HepG2 (cell line): ENCODE results near the gene RNF149. TPM values are rescaled to one million over a fixed set of nuclear protein-coding genes. Genes with fewer than 3 reads are reported as not detected.

Experiments
- ATAC-seq: fragments of 200-7000 bp; cut with Tn5 transposase; 3 replicates; pipeline ENCODE4 v1.9.1; 2020; ENCODE audit warnings: mild to moderate bottlenecking, moderate library complexity
- BruUV-seq: library from RNA; stranded (reverse); fragments of 400-500 nt; replicated peaks from 2 replicates; lab custom pipeline; 2021; lab: Mats Ljungman, UMichigan
- CTCF ChIA-PET: fragments of 300-600 bp; formaldehyde crosslinking; extraction: SDS; loops from one replicate; lab custom pipeline; 2021; ENCODE audit warnings: low total read pairs, inconsistent platforms, low intra/inter-chr PET ratio; lab: Yijun Ruan, JAX
- POLR2A ChIA-PET: fragments of 350-600 bp; sonication (Branson Sonifier 250); formaldehyde crosslinking; loops from one replicate; lab custom pipeline; 2020; ENCODE audit warnings: antibody characterized with exemption, inconsistent platforms; lab: Yijun Ruan, JAX
- DNase-seq: peaks from one replicate; pipeline ENCODE4 v3.0.0-alpha.2; 2015; ENCODE audit warnings: low spot score
- FAIRE-seq: peaks from 3 replicates; lab custom pipeline; 2011; peaks lifted over from hg19 to GRCh38; lab: Jason Lieb, UNC
- H2AFZ ChIP-seq: one replicate; pipeline ENCODE4 v1.6.1; 2011; ENCODE audit warnings: low read length, inconsistent platforms
- H3K27ac ChIP-seq: fragments of 300-600 bp; 3 replicates; pipeline ENCODE4 v1.8.0; 2011; ENCODE audit warnings: mixed run types, mild to moderate bottlenecking, mixed read lengths, low read length, inconsistent platforms; ENCODE audit not compliant: insufficient read depth; ENCODE audit errors: extremely low read length
- H3K27me3 ChIP-seq, 2 experiments: fragments of 200-600 bp in 1 of 2; 2 replicates in 1 of 2; 3 replicates in 1 of 2; pipeline versions ENCODE4 v1.6.0 to v1.8.0; 2011; ENCODE audit warnings: low read length in 2 of 2, mild to moderate bottlenecking in 2 of 2, moderate library complexity in 2 of 2, inconsistent platforms in 1 of 2; ENCODE audit not compliant: insufficient read depth in 2 of 2, control insufficient read depth in 1 of 2
- H3K36me3 ChIP-seq, 2 experiments: fragments of 200-600 bp in 1 of 2; replicated peaks in 1 of 2; 2 replicates in 1 of 2; 3 replicates in 1 of 2; pipeline versions ENCODE4 v1.5.1 to v1.8.0; 2011; ENCODE audit warnings: low read length in 2 of 2, inconsistent platforms in 1 of 2; ENCODE audit not compliant: insufficient read depth in 2 of 2, control insufficient read depth in 1 of 2
- H3K4me1 ChIP-seq: 2 replicates; pipeline ENCODE4 v1.5.1; 2012; ENCODE audit warnings: low read length, inconsistent platforms; ENCODE audit not compliant: insufficient read depth
- H3K4me2 ChIP-seq: 2 replicates; pipeline ENCODE4 v1.6.0; 2011; ENCODE audit warnings: low read depth, low read length, inconsistent platforms
- H3K4me3 ChIP-seq, 3 experiments: fragments of 200-600 bp in 1 of 3; sonication (generic), shearing (Covaris generic) in 1 of 3; replicated peaks in 1 of 3; 2 replicates each; pipeline ENCODE4 v1.5.1; 2011 to 2016; ENCODE audit warnings: low read length in 3 of 3, inconsistent platforms in 2 of 3, low read depth in 2 of 3, mild to moderate bottlenecking in 2 of 3, control low read depth in 1 of 3, mixed read lengths in 1 of 3; ENCODE audit not compliant: insufficient read depth in 1 of 3
- H3K79me2 ChIP-seq: one replicate; pipeline ENCODE4 v1.6.1; 2011; ENCODE audit warnings: low read length, inconsistent platforms; ENCODE audit not compliant: insufficient read depth
- H3K9ac ChIP-seq: 2 replicates; pipeline ENCODE4 v1.6.0; 2011; ENCODE audit warnings: mild to moderate bottlenecking, low read depth, low read length, inconsistent platforms; ENCODE audit not compliant: insufficient read depth
- H3K9me3 ChIP-seq: 2 replicates; pipeline ENCODE4 v1.5.1; 2012; ENCODE audit warnings: mild to moderate bottlenecking, low read length
- H4K20me1 ChIP-seq: 2 replicates; pipeline ENCODE4 v1.6.0; 2011; ENCODE audit warnings: inconsistent platforms, mild to moderate bottlenecking, low read length, moderate library complexity; ENCODE audit not compliant: insufficient read depth
- CBX1 ChIP-seq: IDR thresholded peaks from one replicate; pipeline ENCODE4 v1.6.1; 2016; ENCODE audit warnings: antibody characterized with exemption, low read depth
- CBX5 ChIP-seq: sonication (generic); formaldehyde crosslinking; IDR thresholded peaks from 2 replicates; pipeline ENCODE4 v1.4.0; 2020; ENCODE audit warnings: missing genetic modification reagents, borderline replicate concordance
- ETV5 ChIP-seq: IDR thresholded peaks from 2 replicates; pipeline ENCODE4 v1.6.1; 2018; ENCODE audit warnings: missing biosample characterization, missing genetic modification reagents, inconsistent platforms, borderline replicate concordance
- FOXO1 ChIP-seq: sonication (generic); formaldehyde crosslinking; IDR thresholded peaks from 2 replicates; pipeline ENCODE4 v1.4.0; 2020; ENCODE audit warnings: missing genetic modification reagents
- PAX8 ChIP-seq: sonication (generic); formaldehyde crosslinking; IDR thresholded peaks from 2 replicates; pipeline ENCODE4 v1.8.0; 2022; ENCODE audit warnings: mild to moderate bottlenecking, missing genetic modification reagents, borderline replicate concordance
- SMAD3 ChIP-seq: sonication (generic); formaldehyde crosslinking; IDR thresholded peaks from 2 replicates; pipeline ENCODE4 v1.4.0; 2020; ENCODE audit warnings: missing genetic modification reagents
- ZNF564 ChIP-seq: sonication (generic); formaldehyde crosslinking; IDR thresholded peaks from 2 replicates; pipeline ENCODE4 v1.8.1; 2023; ENCODE audit warnings: mild to moderate bottlenecking, missing genetic modification reagents
- ZNF605 ChIP-seq: sonication (generic); formaldehyde crosslinking; IDR thresholded peaks from 2 replicates; pipeline ENCODE4 v1.8.0; 2022; ENCODE audit warnings: mild to moderate bottlenecking, missing genetic modification reagents
- ZSCAN30 ChIP-seq: sonication (generic); formaldehyde crosslinking; IDR thresholded peaks from 2 replicates; pipeline ENCODE4 v1.5.0; 2020; ENCODE audit warnings: mild to moderate bottlenecking, missing genetic modification reagents
- WGBS: methylation state at CpG from one replicate; pipeline ENCODE4 v1.1.6; 2017; ENCODE audit warnings: low lambda C conversion rate; 5-methylcytosine and 5-hydroxymethylcytosine counted together
- in situ Hi-C: cut with HindIII; loops from 2 replicates; pipeline ENCODE4 v1.10.0; 2017; ENCODE audit warnings: low pct_unique_long_range_greater_than_20kb; ENCODE audit not compliant: extremely low pct_ligation_motif_present
- intact Hi-C: fragments of 100-400 bp; cut with micrococcal nuclease; formaldehyde crosslinking; loops from one replicate; pipeline ENCODE4 v1.10.0; 2022; ENCODE audit not compliant: unreplicated experiment
- polyA plus RNA-seq, 8 experiments: library from polyadenylated mRNA; depleted of rRNA in 3 of 8; stranded (reverse) in 7 of 8; unstranded in 1 of 8; fragments of >200 nt; fragmentation: Illumina TruSeq in 4 of 8; extraction: Trizol in 4 of 8; gene quantifications; 2 replicates each; pipeline versions ENCODE4 v1.2.1 to v1.2.3, GENCODE V29; 2011 to 2016; ENCODE audit warnings: low read depth in 4 of 8, missing spikeins in 1 of 8, mixed read lengths in 1 of 8; ENCODE audit not compliant: insufficient read depth in 1 of 8
- total RNA-seq, 5 experiments: library from RNA; depleted of rRNA; stranded (reverse); fragments of >200 nt; fragmentation: Illumina TruSeq; extraction: Trizol; gene quantifications; 2 replicates each; pipeline ENCODE4 v1.2.3, GENCODE V29; 2016; ENCODE audit warnings: low read depth in 1 of 5
- TF ChIP-seq, protein P1 (sequence below): sonication (generic); formaldehyde crosslinking; IDR thresholded peaks from 2 replicates; pipeline ENCODE4 v1.4.0; 2020; ENCODE audit warnings: missing genetic modification reagents
- TF ChIP-seq, protein P2 (sequence below): IDR thresholded peaks from 2 replicates; pipeline ENCODE4 v1.6.1; 2016; ENCODE audit warnings: low read depth
- TF ChIP-seq, protein P3 (sequence below): sonication (generic); formaldehyde crosslinking; IDR thresholded peaks from 2 replicates; pipeline ENCODE4 v1.4.0; 2020; ENCODE audit warnings: mild to moderate bottlenecking, missing genetic modification reagents, borderline replicate concordance

RNF149 gene
- total and polyA plus RNA-seq, 2 of the 13 experiments (the other 11 are each of a cell fraction or from before 2014, with no cell fraction given), result 87.6 to 109 TPM

DNA sequence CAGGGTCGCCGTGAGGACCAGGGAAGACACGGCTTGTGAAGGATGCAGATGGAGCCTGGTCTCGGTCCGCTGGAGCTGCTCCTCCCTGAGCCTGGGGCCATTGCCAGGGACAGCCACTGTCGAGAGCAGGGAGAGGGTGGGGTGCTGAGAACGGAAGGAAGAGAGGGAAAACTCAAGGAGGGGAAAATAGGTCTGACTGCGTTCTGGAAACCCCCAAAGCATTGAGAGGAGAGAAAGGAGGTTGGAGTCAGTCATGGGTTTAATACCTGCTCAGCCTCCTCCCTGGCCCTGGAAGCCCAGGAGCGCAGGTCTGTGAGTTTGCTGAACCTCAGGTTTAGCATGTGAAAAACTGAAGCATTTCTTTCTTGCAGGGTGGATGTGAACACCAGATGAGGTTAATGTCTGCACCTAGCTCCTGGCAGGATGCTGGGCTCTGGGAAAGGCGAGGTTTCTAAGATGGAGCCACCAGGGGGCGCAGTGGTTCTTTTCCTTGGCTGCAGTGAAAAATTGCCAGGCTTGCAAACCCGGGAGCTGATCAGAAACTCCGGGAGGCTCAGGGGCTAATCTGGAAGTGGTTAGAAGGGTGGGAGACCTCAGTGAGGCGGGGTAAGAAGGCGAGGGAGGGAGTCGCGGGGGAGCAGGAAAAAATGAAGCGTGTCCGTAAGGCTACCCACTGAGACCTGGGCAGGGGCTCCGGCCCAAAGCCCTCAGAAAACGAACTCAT, 33.6 kb upstream of the RNF149 start:
- no peaks in the 10 kb centered on the region for H3K36me3 ChIP-seq
- in situ Hi-C loops, result loop anchor here (5.0 kb wide), 1 partner anchor 45 kb away; the partner anchor contains the start of gene CREG2
- TF ChIP-seq CBX5 (CRISPR knock-in tag), result peak; percentile 52; the same call in 1 of the 2 replicates
- peak; percentile 28; the same call in 1 of the 2 replicates for TF ChIP-seq SMAD3 (CRISPR knock-in tag)
- TF ChIP-seq, protein P1, sequence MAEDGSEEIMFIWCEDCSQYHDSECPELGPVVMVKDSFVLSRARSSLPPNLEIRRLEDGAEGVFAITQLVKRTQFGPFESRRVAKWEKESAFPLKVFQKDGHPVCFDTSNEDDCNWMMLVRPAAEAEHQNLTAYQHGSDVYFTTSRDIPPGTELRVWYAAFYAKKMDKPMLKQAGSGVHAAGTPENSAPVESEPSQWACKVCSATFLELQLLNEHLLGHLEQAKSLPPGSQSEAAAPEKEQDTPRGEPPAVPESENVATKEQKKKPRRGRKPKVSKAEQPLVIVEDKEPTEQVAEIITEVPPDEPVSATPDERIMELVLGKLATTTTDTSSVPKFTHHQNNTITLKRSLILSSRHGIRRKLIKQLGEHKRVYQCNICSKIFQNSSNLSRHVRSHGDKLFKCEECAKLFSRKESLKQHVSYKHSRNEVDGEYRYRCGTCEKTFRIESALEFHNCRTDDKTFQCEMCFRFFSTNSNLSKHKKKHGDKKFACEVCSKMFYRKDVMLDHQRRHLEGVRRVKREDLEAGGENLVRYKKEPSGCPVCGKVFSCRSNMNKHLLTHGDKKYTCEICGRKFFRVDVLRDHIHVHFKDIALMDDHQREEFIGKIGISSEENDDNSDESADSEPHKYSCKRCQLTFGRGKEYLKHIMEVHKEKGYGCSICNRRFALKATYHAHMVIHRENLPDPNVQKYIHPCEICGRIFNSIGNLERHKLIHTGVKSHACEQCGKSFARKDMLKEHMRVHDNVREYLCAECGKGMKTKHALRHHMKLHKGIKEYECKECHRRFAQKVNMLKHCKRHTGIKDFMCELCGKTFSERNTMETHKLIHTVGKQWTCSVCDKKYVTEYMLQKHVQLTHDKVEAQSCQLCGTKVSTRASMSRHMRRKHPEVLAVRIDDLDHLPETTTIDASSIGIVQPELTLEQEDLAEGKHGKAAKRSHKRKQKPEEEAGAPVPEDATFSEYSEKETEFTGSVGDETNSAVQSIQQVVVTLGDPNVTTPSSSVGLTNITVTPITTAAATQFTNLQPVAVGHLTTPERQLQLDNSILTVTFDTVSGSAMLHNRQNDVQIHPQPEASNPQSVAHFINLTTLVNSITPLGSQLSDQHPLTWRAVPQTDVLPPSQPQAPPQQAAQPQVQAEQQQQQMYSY (CRISPR knock-in tag), result 0 out of 2 replicates have a peak, but pooled peaks have one; percentile 17
- TF ChIP-seq FOXO1, result peak; percentile 14; the same call in 1 of the 2 replicates
- 0 out of 2 replicates have a peak, but pooled peaks have one; percentile 63 for TF ChIP-seq PAX8
- TF ChIP-seq, protein P2, sequence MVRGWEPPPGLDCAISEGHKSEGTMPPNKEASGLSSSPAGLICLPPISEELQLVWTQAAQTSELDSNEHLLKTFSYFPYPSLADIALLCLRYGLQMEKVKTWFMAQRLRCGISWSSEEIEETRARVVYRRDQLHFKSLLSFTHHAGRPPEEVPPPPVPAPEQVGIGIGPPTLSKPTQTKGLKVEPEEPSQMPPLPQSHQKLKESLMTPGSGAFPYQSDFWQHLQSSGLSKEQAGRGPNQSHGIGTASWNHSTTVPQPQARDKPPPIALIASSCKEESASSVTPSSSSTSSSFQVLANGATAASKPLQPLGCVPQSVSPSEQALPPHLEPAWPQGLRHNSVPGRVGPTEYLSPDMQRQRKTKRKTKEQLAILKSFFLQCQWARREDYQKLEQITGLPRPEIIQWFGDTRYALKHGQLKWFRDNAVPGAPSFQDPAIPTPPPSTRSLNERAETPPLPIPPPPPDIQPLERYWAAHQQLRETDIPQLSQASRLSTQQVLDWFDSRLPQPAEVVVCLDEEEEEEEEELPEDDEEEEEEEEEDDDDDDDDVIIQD, result 0 out of 2 replicates have a peak, but pooled peaks have one; percentile 25
- no peak for TF ChIP-seq ZSCAN30 (CRISPR knock-in tag)
- TF ChIP-seq ETV5 (CRISPR knock-in tag), result peak; percentile 29; the same call in 1 of the 2 replicates
- TF ChIP-seq, protein P3, sequence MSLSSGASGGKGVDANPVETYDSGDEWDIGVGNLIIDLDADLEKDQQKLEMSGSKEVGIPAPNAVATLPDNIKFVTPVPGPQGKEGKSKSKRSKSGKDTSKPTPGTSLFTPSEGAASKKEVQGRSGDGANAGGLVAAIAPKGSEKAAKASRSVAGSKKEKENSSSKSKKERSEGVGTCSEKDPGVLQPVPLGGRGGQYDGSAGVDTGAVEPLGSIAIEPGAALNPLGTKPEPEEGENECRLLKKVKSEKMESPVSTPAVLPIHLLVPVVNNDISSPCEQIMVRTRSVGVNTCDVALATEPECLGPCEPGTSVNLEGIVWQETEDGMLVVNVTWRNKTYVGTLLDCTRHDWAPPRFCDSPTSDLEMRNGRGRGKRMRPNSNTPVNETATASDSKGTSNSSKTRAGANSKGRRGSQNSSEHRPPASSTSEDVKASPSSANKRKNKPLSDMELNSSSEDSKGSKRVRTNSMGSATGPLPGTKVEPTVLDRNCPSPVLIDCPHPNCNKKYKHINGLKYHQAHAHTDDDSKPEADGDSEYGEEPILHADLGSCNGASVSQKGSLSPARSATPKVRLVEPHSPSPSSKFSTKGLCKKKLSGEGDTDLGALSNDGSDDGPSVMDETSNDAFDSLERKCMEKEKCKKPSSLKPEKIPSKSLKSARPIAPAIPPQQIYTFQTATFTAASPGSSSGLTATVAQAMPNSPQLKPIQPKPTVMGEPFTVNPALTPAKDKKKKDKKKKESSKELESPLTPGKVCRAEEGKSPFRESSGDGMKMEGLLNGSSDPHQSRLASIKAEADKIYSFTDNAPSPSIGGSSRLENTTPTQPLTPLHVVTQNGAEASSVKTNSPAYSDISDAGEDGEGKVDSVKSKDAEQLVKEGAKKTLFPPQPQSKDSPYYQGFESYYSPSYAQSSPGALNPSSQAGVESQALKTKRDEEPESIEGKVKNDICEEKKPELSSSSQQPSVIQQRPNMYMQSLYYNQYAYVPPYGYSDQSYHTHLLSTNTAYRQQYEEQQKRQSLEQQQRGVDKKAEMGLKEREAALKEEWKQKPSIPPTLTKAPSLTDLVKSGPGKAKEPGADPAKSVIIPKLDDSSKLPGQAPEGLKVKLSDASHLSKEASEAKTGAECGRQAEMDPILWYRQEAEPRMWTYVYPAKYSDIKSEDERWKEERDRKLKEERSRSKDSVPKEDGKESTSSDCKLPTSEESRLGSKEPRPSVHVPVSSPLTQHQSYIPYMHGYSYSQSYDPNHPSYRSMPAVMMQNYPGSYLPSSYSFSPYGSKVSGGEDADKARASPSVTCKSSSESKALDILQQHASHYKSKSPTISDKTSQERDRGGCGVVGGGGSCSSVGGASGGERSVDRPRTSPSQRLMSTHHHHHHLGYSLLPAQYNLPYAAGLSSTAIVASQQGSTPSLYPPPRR (CRISPR knock-in tag), result 0 out of 2 replicates have a peak, but pooled peaks have one; percentile 33
- peak; percentile 52; the same call in 1 of the 2 replicates for TF ChIP-seq ZNF564
- TF ChIP-seq CBX1, result peak; percentile 8
- TF ChIP-seq ZNF605 (CRISPR knock-in tag), result peak; percentile 64; the same call in 1 of the 2 replicates

More for the DNA sequence above, 33.6 kb upstream of the RNF149 start:
- intact Hi-C loops, result loop anchor here (1.0 to 10.0 kb wide), 4 partner anchors 35 to 483 kb away; partner anchors contain the start of genes CREG2 and RNF149
- Histone ChIP-seq H3K4me1 (peaks cover 50% of the 10 kb centered on the region), H3K4me2 (peak overlapping the region; percentile 69), H3K9me3 (no peaks in the 10 kb centered on the region), H2AFZ (no peak overlapping the region), H3K79me2 (no peaks in the 10 kb centered on the region), H3K9ac (no peak overlapping the region), H4K20me1 (no peaks in the 10 kb centered on the region), H3K27ac (no peak overlapping the region), H3K4me3 (peak overlapping the region in 1 of 3 experiments; percentile 41; a peak in 1 of 6 replicates), H3K27me3 (no peaks in the 10 kb centered on the region)
- ChIA-PET CTCF (interaction anchor here (0.8 to 1.8 kb wide), 2 partner anchors 45 to 77 kb away, joined by 3 to 10 read pairs; partner anchors contain the start of gene CREG2), POLR2A (interaction anchor here (1.1 to 1.3 kb wide), 2 partner anchors 12 to 33 kb away, joined by 4 to 8 read pairs; partner anchors contain the start of gene RNF149)
- WGBS, result 28% methylated on average over 21 of the region's 21 CpGs
- DNase-seq (peak; percentile 70), ATAC-seq (peak; percentile 81), FAIRE-seq (peak; percentile 84)
- BruUV-seq, result no TSS peak
